H1 (cell line): Measurements from ENCODE around the gene GRB14. TPM values are rescaled to one million over a fixed set of nuclear protein-coding genes. Genes with fewer than 3 reads are reported as not detected.

ENCODE experiments used
- RNF2 ChIP-seq: fragments of 200-900, 300-1000 bp; sonication (generic); IDR thresholded peaks from 2 replicates; pipeline ENCODE4 v1.7.1; 2016; ENCODE audit warnings: borderline replicate concordance, low read depth, mild to moderate bottlenecking, antibody characterized with exemption, low read length; ENCODE audit not compliant: poor library complexity, severe bottlenecking; ENCODE audit errors: missing control alignments
- polyA plus RNA-seq, 7 experiments: library from polyadenylated mRNA; depleted of rRNA in 3 of 7; stranded (reverse) in 5 of 7; unstranded in 2 of 7; fragments of >200 nt in 5 of 7; fragments of 200-250 nt in 2 of 7; gene quantifications; 1 replicate in 5 of 7; 2 replicates in 1 of 7; 4 replicates in 1 of 7; pipeline versions ENCODE4 v1.2.1 to v1.2.3, GENCODE V29; 2011 to 2013; ENCODE audit warnings: missing spikeins in 2 of 7, mixed read lengths in 2 of 7
- total RNA-seq: library from RNA; stranded (reverse); fragmentation: NEBNext Ultra II Directional; extraction: Animal tissue kit (Norgen Biotek cat#: 25700); gene quantifications from 2 replicates; pipeline ENCODE4 v1.2.1, GENCODE V29; 2021

The GRB14 gene
- total and polyA plus RNA-seq, 2 of the 8 experiments (the other 6 are each of a cell fraction or from before 2014, with no cell fraction given), result 2.5 to 11.6 TPM

DNA sequence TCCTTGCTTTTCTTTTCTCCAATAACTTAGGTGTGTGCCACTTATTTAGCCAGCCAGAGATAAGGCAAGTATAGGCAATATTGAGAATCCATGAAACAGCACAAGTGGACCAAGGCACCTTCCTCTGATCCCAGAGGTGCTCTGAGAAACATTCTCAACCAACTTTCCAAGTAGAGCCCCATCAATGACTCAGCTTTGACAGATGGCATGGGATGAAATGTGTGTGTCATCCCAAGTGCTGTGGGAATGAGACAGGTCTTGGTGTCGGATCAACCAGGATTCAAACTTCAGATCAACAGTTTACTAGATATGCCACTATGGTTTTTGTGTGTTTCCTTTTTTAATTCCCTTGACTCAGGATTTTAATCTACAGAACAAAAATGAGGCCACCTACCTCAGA, 164.0 kb downstream of the GRB14 start (continued):
- no peak for TF ChIP-seq RNF2
